ENCODE data around the gene PRDX3.
"Not testable (repeated sequence)": the region's sequence is repeated elsewhere in the genome, so short reads cannot be mapped to it uniquely, and the experiment has no call there.

The PRDX3 gene

DNA sequence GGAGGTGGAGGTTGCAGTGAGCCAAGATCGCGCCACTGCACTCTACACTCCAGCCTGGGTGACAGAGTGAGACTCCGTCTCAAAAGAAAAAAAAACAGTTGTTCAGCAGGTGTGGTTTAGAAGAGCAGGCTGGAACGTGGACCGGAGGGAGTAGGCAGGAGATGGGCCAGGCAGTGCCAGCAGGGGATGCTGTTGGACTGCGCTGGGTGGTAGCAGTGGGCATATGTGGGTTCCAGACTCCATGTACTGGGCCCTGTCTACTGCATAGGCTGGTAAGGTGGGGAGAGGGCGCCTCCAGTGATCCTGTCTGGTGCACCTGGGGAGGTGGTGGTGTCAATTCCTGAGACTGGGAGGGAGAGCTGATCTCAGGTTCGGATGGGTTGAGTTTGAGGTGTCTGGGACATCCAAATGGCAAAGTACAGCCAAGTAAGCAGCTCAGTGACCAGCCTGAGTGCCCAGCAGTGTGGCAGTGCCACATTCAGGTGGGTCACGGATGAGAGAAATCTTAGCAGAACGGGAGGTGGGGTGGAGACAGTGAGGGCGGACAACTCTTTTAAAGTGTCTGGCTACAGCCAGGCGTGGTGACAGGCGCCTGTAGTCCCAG lies 39.0 kb downstream of the PRDX3 start:
- DNase-seq (ENCODE audit: extremely low read depth, low read depth), result no peak
- TF ChIP-seq, protein P1, sequence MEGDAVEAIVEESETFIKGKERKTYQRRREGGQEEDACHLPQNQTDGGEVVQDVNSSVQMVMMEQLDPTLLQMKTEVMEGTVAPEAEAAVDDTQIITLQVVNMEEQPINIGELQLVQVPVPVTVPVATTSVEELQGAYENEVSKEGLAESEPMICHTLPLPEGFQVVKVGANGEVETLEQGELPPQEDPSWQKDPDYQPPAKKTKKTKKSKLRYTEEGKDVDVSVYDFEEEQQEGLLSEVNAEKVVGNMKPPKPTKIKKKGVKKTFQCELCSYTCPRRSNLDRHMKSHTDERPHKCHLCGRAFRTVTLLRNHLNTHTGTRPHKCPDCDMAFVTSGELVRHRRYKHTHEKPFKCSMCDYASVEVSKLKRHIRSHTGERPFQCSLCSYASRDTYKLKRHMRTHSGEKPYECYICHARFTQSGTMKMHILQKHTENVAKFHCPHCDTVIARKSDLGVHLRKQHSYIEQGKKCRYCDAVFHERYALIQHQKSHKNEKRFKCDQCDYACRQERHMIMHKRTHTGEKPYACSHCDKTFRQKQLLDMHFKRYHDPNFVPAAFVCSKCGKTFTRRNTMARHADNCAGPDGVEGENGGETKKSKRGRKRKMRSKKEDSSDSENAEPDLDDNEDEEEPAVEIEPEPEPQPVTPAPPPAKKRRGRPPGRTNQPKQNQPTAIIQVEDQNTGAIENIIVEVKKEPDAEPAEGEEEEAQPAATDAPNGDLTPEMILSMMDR (IDR thresholded peaks at IDR 0.05; ENCODE audit: low read depth, low read length, missing control alignments), result peak; percentile 66
- no peak overlapping the region for H3K4me3 ChIP-seq (replicated peaks; ENCODE audit: low read depth, low read length)

DNA sequence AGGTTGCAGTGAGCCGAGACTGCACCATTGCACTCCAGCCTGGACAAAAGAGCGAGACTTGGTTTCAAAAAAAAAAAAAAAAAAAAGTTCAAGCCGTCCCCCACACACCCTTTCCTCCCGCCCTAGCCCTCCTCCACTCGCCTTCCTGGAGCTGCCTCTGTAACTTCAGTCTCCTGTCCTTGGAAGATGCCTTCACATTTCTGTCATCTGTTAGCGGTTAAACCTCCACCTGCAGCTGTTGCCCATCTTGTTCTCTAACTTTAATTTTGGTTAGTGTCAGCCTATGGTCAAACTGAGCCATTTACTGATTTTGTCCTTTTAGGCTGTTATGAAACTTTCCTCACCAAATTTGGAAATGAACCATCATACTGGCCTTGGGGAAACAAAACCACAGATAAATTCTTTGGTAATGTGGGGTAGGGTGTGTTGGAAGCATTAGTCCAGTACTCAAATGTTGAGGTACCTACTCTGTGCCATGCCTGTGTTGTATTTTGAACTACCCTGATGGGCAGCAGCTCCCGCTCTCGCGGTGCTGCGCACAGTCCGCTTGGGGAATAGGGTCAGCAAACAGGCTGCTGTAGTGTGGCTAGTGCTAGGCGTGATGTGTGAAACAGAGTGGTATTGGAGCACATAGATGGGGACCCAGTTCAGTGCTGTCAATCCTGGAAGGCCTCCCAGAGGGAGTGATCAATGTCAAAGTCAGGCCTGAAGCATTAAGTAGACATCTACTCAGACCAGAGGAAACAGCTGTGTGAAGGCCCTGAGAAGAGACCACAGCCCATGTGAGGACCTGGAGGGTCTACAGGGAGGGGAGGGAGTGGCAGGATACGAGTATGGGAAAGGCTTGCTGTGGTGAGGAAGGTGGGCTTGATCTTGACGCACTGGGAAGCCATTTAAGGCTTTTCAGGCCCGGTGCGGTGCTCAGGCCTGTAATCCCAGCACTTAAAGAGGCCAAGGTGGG lies 40.0 kb downstream of the PRDX3 start:
- DNase-seq (ENCODE audit: extremely low read depth, low read depth), result no peak
- no peak overlapping the region for H3K4me3 ChIP-seq (replicated peaks; ENCODE audit: low read depth, low read length)
- TF ChIP-seq, protein P1 (IDR thresholded peaks at IDR 0.05; ENCODE audit: low read depth, low read length, missing control alignments), result no peak

DNA sequence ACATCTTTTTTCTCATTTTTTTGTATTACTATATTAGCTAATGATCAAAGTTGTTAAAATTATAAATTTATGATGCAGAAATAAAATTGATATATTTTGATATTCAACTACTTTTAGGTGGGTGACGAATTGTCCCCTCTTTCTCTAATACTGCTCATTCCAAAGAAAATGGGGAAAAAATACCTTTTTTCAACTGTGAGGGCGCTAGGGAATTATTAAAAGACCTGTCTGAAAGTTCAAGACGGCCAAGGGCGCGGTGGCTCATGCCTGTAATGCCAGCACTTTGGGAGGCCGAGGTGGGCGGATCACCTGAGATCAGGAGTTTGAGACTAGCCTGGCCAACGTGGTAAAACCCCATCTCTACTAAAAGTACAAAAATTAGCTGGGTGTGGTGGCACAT lies 40.7 kb downstream of the PRDX3 start:
- not testable (repeated sequence) for DNase-seq (ENCODE audit: extremely low read depth, low read depth); H3K4me3 ChIP-seq (replicated peaks; ENCODE audit: low read depth, low read length)

DNA sequence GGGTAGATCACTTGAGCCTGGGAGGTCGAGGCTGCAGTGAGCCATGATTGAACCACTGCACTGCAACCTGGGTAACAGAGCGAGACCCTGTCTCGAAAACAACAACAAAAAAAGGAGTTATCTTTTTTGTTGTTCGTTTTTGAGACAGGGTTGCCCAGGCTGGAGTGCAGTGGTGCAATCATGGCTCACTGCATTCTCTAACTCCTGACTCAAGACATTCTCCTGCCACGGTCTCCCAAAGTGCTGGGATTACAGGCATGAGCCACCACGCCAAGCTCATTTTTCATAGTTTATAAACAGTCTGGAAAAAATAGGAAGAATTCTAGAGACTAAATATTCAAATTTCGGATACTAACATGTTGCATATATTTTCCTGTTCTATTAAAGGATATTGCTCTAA lies 42.5 kb downstream of the PRDX3 start:
- TF ChIP-seq, protein P1 (IDR thresholded peaks at IDR 0.05; ENCODE audit: low read depth, low read length, missing control alignments), result no peak
- H3K4me3 ChIP-seq (replicated peaks; ENCODE audit: low read depth, low read length), result no peak overlapping the region

DNA sequence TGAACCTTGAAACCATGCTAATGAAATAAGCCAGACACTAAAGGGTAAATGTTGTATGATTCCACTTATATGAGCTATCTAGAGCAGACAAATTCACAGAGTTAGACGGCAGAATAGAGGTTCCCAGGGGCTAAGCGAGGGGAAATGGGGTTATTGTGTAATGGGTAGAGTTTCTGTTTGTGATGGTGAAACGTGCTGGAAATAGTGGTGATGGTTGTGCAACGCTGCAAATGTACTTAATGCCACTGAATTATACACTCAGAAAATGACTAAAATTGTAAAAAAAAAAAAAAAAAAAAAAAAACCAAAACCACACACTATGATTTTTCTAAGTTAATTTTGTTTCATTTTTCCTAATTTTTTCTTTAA lies 43.1 kb downstream of the PRDX3 start:
- H3K4me3 ChIP-seq (replicated peaks; ENCODE audit: low read depth, low read length), result no peak overlapping the region
- no peak for DNase-seq (ENCODE audit: extremely low read depth, low read depth)
- TF ChIP-seq, protein P1 (IDR thresholded peaks at IDR 0.05; ENCODE audit: low read depth, low read length, missing control alignments), result no peak

More for the DNA sequence above, 42.5 kb downstream of the PRDX3 start:
- DNase-seq (ENCODE audit: extremely low read depth, low read depth), result no peak

DNA sequence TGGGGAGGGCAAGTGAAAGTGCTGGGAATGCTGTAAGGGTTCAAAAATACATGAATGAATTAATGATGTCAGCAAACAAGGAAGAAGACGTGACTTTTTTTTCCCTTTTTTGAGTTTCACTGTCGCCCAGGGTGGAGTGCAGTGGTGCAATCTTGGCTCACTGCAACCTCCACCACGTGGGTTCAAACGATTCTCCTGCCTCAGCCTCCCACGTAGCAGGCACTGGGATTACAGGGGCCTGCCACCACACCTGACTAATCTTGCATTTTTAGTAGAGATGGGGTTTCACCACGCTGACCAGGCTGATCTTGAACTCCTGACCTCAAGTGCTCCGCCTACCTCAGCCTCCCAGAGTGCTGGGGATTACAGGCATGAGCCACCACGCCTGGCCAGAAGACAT lies 44.7 kb downstream of the PRDX3 start:
- no peak overlapping the region for H3K4me3 ChIP-seq (replicated peaks; ENCODE audit: low read depth, low read length)

More for the DNA sequence above, 44.7 kb downstream of the PRDX3 start:
- TF ChIP-seq, protein P1 (IDR thresholded peaks at IDR 0.05; ENCODE audit: low read depth, low read length, missing control alignments), result no peak
- no peak for DNase-seq (ENCODE audit: extremely low read depth, low read depth)
